Endothelial cell (in vitro differentiated cells): Measurements from ENCODE around the gene KXD1. TPM values are rescaled to one million over a fixed set of nuclear protein-coding genes. Genes with fewer than 3 reads are reported as not detected.

Source experiments
- DNase-seq: peaks from one replicate; pipeline ENCODE4 v3.0.0; 2021; ENCODE audit warnings: low spot score
- H3K27ac Mint-ChIP-seq: one replicate; pipeline ENCODE4 v1.8.0; 2021; ENCODE audit warnings: mixed read lengths, inconsistent platforms; ENCODE audit not compliant: unreplicated experiment
- H3K27me3 Mint-ChIP-seq: one replicate; pipeline ENCODE4 v1.8.0; 2021; ENCODE audit warnings: mild to moderate bottlenecking, moderate library complexity, mixed read lengths, inconsistent platforms; ENCODE audit not compliant: unreplicated experiment
- H3K36me3 Mint-ChIP-seq: one replicate; pipeline ENCODE4 v1.8.0; 2021; ENCODE audit warnings: mild to moderate bottlenecking, low read depth, mixed read lengths, inconsistent platforms; ENCODE audit not compliant: unreplicated experiment
- H3K4me1 Mint-ChIP-seq: one replicate; pipeline ENCODE4 v1.8.0; 2021; ENCODE audit warnings: mild to moderate bottlenecking, mixed read lengths, inconsistent platforms; ENCODE audit not compliant: unreplicated experiment
- H3K4me3 Mint-ChIP-seq: one replicate; pipeline ENCODE4 v1.8.0; 2021; ENCODE audit warnings: mild to moderate bottlenecking, mixed read lengths, inconsistent platforms; ENCODE audit not compliant: unreplicated experiment
- H3K9me3 Mint-ChIP-seq: one replicate; pipeline ENCODE4 v1.8.0; 2021; ENCODE audit warnings: mixed read lengths, inconsistent platforms; ENCODE audit not compliant: unreplicated experiment
- CTCF ChIP-seq: fragments of 200-600 bp; sonication (generic); IDR thresholded peaks from one replicate; pipeline ENCODE4 v1.5.0; 2021; ENCODE audit warnings: antibody characterized with exemption; ENCODE audit not compliant: unreplicated experiment
- total RNA-seq: library from RNA; stranded (reverse); fragmentation: NEBNext Ultra II Directional; extraction: Animal tissue kit (Norgen Biotek cat#: 25700); gene quantifications from one replicate; pipeline ENCODE4 v1.2.1, GENCODE V29; 2021; ENCODE audit not compliant: unreplicated experiment

Gene KXD1
- total RNA-seq, 1 donor from 2014 or later = 105 TPM

GRCh38 chr19:18611327-18612050, 53.8 kb downstream of the KXD1 start:
- TF ChIP-seq CTCF = no peak
- H3K27me3 Mint-ChIP-seq = peaks cover 31% of the 10 kb centered on the region
- peaks cover 4% of the 10 kb centered on the region for H3K36me3 Mint-ChIP-seq
- H3K4me1 Mint-ChIP-seq = peaks cover 10% of the 10 kb centered on the region
- no peaks in the 10 kb centered on the region for H3K9me3 Mint-ChIP-seq
- H3K27ac Mint-ChIP-seq = no peak overlapping the region
- no peak for DNase-seq
- peak overlapping the region; percentile 73 for H3K4me3 Mint-ChIP-seq

GRCh38 chr19:18612051-18612771, 54.5 kb downstream of the KXD1 start:
- Mint-ChIP-seq H3K36me3 (peaks cover 4% of the 10 kb centered on the region), H3K27ac (no peak overlapping the region), H3K4me1 (peaks cover 10% of the 10 kb centered on the region), H3K4me3 (no peak overlapping the region), H3K27me3 (peaks cover 29% of the 10 kb centered on the region), H3K9me3 (no peaks in the 10 kb centered on the region)
- no peak for TF ChIP-seq CTCF
- no peak for DNase-seq

- no peak for DNase-seq
- Mint-ChIP-seq H3K9me3 (no peaks in the 10 kb centered on the region), H3K27ac (no peak within 1 kb of the TSS), H3K36me3 (peaks cover 9% of the 10 kb centered on the region), H3K4me1 (peaks cover 10% of the 10 kb centered on the region), H3K4me3 (no peak within 1 kb of the TSS), H3K27me3 (peaks cover 27% of the 10 kb centered on the region)
- no peak for TF ChIP-seq CTCF
Measured at GRCh38 chr19:18612772-18613588, 55.3 kb downstream of the KXD1 start, which contains the start of gene TMEM59L. TSS of gene TMEM59L (plus strand) at chr19:18612870. CDS start at chr19:18612959, 89 bp downstream.

GRCh38 chr19:18613589-18614234, 56.0 kb downstream of the KXD1 start:
- TF ChIP-seq CTCF = no peak
- no peaks in the 10 kb centered on the region for H3K9me3 Mint-ChIP-seq
- H3K27ac Mint-ChIP-seq = no peak overlapping the region
- no peak overlapping the region for H3K4me3 Mint-ChIP-seq
- H3K27me3 Mint-ChIP-seq = peaks cover 24% of the 10 kb centered on the region
- peaks cover 6% of the 10 kb centered on the region for H3K36me3 Mint-ChIP-seq
- DNase-seq = no peak
- H3K4me1 Mint-ChIP-seq = peaks cover 8% of the 10 kb centered on the region
